PC-3 (cell line): Measurements from ENCODE around the gene ZSCAN30. TPM values are rescaled to one million over a fixed set of nuclear protein-coding genes. Genes with fewer than 3 reads are reported as not detected.

Source experiments
- ATAC-seq: fragments of 200-7000 bp; cut with Tn5 transposase; 2 replicates; pipeline ENCODE4 v1.9.1; 2020; ENCODE audit warnings: mild to moderate bottlenecking, moderate library complexity
- BruUV-seq: library from RNA; stranded (reverse); fragments of 400-500 nt; replicated peaks from 2 replicates; lab custom pipeline; 2021; lab: Mats Ljungman, UMichigan
- CTCF ChIA-PET: fragments of 300-600 bp; sonication (Branson Sonifier 250); formaldehyde crosslinking; loops from one replicate; lab custom pipeline; 2022; ENCODE audit warnings: antibody characterized with exemption; lab: Charles Lee
- POLR2A ChIA-PET: fragments of 300-600 bp; sonication (Branson Sonifier 250); formaldehyde crosslinking; loops from one replicate; lab custom pipeline; 2022; ENCODE audit warnings: antibody characterized with exemption; ENCODE audit not compliant: unreplicated experiment; lab: Charles Lee
- DNase-seq: peaks from one replicate; pipeline ENCODE4 v3.0.0-alpha.2; 2015
- H2AFZ ChIP-seq: fragments of 300-600 bp; sonication (generic); 2 replicates; pipeline ENCODE4 v1.6.0; 2016; ENCODE audit warnings: antibody characterized with exemption, low read length
- H3F3A ChIP-seq: fragments of 300-600 bp; sonication (generic); one replicate; pipeline ENCODE4 v1.6.0; 2017; ENCODE audit warnings: antibody characterized with exemption, low read length, control low read depth, mild to moderate bottlenecking; ENCODE audit not compliant: unreplicated experiment
- H3K27ac ChIP-seq: fragments of 300-600 bp; sonication (generic); 2 replicates; pipeline ENCODE4 v1.5.1; 2016; ENCODE audit warnings: mild to moderate bottlenecking, low read length
- H3K27me3 ChIP-seq: fragments of 300-600 bp; sonication (generic); 2 replicates; pipeline ENCODE4 v1.6.1; 2016; ENCODE audit warnings: low read length, mixed read lengths
- H3K36me3 ChIP-seq: fragments of 300-600 bp; sonication (generic); 2 replicates; pipeline ENCODE4 v1.6.1; 2016; ENCODE audit warnings: low read depth, mixed run types, low read length, mixed read lengths
- H3K4me1 ChIP-seq: fragments of 300-600 bp; sonication (generic); 2 replicates; pipeline ENCODE4 v1.5.1; 2016; ENCODE audit warnings: low read length; ENCODE audit not compliant: insufficient read depth
- H3K4me2 ChIP-seq: fragments of 300-600 bp; sonication (generic); 2 replicates; pipeline ENCODE4 v1.6.0; 2016; ENCODE audit warnings: low read length
- H3K4me3 ChIP-seq: fragments of 300-600 bp; sonication (generic); 2 replicates; pipeline ENCODE4 v1.5.1; 2016; ENCODE audit warnings: mild to moderate bottlenecking, low read length, mixed read lengths
- H3K79me2 ChIP-seq: fragments of 300-600 bp; sonication (generic); 2 replicates; pipeline ENCODE4 v1.6.1; 2017; ENCODE audit warnings: low read length, mixed read lengths
- H3K9ac ChIP-seq: fragments of 300-600 bp; sonication (generic); 2 replicates; pipeline ENCODE4 v1.6.0; 2016; ENCODE audit warnings: mild to moderate bottlenecking, low read length
- H3K9me2 ChIP-seq: fragments of 300-600 bp; sonication (generic); replicated peaks from 2 replicates; pipeline ENCODE4 v1.6.1; 2016; ENCODE audit warnings: mixed run types, low read length, mixed read lengths
- H3K9me3 ChIP-seq: fragments of 300-600 bp; sonication (generic); 2 replicates; pipeline ENCODE4 v1.6.1; 2016; ENCODE audit warnings: low read length, mixed read lengths
- H4K20me1 ChIP-seq: fragments of 300-600 bp; sonication (generic); 2 replicates; pipeline ENCODE4 v1.6.1; 2016; ENCODE audit warnings: low read length, mixed read lengths
- EZH2 ChIP-seq: fragments of 300-600 bp; sonication (generic); IDR thresholded peaks from one replicate; pipeline ENCODE4 v1.6.1; 2017; ENCODE audit warnings: antibody characterized with exemption, mild to moderate bottlenecking, low read length; ENCODE audit not compliant: unreplicated experiment
- EZH2phosphoT487 ChIP-seq: fragments of 300-600 bp; sonication (generic); IDR thresholded peaks from 2 replicates; pipeline ENCODE4 v1.6.1; 2018; ENCODE audit warnings: mild to moderate bottlenecking, antibody characterized with exemption, low read length, borderline replicate concordance
- intact Hi-C: fragments of 100-400 bp; cut with micrococcal nuclease; formaldehyde crosslinking; loops from 2 replicates; pipeline ENCODE4 v1.9.0; 2023
- total RNA-seq: library from RNA; depleted of rRNA; stranded (reverse); fragments of >200 nt; gene quantifications from 2 replicates; pipeline ENCODE4 v1.2.3, GENCODE V29; 2014
- TF ChIP-seq, protein P1 (sequence below): fragments of 300-600 bp; sonication (generic); conservative IDR thresholded peaks from 2 replicates; pipeline ENCODE4 v1.5.1; 2017; ENCODE audit warnings: antibody characterized with exemption, low read depth, mild to moderate bottlenecking, low read length

The ZSCAN30 gene
- total RNA-seq, 1 experiment from 2014 or later: 2.8 TPM

DNA sequence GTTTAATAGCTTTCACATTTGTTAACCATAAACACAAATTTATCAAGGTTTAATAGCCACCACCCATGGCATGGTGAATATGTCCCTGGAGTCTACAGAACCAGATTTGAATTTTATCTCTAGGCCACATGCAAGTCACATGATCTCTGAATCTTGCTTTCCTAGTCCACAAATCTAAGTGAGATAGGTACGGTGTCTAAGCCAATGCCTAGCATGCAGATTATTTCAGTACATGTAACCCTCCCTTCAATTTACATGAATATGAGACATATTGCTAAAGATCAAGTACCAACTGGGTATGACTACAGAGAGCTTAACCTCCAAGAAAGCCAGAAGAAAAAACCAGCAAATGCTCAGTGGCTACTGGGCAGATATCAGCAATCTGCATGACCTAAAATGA, 44.2 kb upstream of the ZSCAN30 start:
- POLR2A ChIA-PET: no interaction called here
- TF ChIP-seq, protein P1, sequence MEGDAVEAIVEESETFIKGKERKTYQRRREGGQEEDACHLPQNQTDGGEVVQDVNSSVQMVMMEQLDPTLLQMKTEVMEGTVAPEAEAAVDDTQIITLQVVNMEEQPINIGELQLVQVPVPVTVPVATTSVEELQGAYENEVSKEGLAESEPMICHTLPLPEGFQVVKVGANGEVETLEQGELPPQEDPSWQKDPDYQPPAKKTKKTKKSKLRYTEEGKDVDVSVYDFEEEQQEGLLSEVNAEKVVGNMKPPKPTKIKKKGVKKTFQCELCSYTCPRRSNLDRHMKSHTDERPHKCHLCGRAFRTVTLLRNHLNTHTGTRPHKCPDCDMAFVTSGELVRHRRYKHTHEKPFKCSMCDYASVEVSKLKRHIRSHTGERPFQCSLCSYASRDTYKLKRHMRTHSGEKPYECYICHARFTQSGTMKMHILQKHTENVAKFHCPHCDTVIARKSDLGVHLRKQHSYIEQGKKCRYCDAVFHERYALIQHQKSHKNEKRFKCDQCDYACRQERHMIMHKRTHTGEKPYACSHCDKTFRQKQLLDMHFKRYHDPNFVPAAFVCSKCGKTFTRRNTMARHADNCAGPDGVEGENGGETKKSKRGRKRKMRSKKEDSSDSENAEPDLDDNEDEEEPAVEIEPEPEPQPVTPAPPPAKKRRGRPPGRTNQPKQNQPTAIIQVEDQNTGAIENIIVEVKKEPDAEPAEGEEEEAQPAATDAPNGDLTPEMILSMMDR: no peak
- TF ChIP-seq EZH2phosphoT487: no peak
- TF ChIP-seq EZH2: no peak
- DNase-seq (no peak), ATAC-seq (no peak)
- Histone ChIP-seq H3K4me1 (no peaks in the 10 kb centered on the region), H3K27me3 (no peaks in the 10 kb centered on the region), H3K79me2 (no peaks in the 10 kb centered on the region), H2AFZ (no peak overlapping the region), H3K9me2 (no peaks in the 10 kb centered on the region), H3K27ac (no peak overlapping the region), H3K36me3 (peaks cover 21% of the 10 kb centered on the region), H3K9me3 (no peaks in the 10 kb centered on the region), H3K4me2 (no peak overlapping the region), H3K9ac (no peak overlapping the region), H3K4me3 (no peak overlapping the region), H4K20me1 (no peaks in the 10 kb centered on the region), H3F3A (no peaks in the 10 kb centered on the region)
- CTCF ChIA-PET: no interaction called here
- BruUV-seq: no TSS peak
- intact Hi-C loops: no loop called here

DNA sequence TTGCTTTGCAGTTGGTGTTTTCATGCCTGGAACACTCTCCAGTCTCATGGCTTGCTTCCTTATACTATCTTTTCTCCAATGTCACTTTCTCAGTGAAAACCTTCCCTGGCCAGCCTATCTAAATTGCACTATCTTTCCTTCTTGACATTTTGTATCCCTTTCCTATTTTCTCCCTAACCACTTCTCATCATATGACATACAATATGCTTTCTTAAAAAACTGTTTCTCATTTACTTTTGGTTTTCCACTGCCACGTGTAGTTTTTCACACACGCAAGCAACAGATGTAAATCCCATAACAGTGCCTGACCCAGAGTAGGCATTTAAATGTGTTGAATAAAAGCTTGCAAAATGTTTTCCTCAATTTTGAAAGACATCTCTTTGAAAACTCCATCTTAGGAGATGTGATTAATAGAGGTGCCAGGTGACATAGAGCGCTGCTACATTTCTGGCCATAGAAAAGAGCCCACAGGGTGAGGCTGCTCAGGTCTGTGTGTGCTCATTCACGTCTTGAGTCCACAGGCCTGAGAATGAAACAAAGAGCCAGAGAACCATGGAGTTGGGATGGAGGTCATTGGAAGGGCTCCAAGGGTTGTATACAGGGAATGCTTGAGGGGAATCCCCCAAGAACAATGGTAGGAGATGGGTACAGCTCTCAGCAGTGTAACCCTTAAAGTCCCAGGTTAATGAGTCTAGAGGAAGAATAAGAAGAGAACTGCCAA, 41.5 kb upstream of the ZSCAN30 start:
- no peak for DNase-seq
- no peaks in the 10 kb centered on the region for H3K4me1 ChIP-seq
- POLR2A ChIA-PET: no interaction called here
- no peak overlapping the region for H3K4me3 ChIP-seq
- no peaks in the 10 kb centered on the region for H3F3A ChIP-seq
- H3K4me2 ChIP-seq: no peak overlapping the region
- H3K9me2 ChIP-seq: no peaks in the 10 kb centered on the region
- intact Hi-C loops: no loop called here
- no peaks in the 10 kb centered on the region for H4K20me1 ChIP-seq
- H3K9me3 ChIP-seq: no peaks in the 10 kb centered on the region
- H3K27me3 ChIP-seq: no peaks in the 10 kb centered on the region
- H2AFZ ChIP-seq: no peak overlapping the region
- TF ChIP-seq EZH2phosphoT487 (no peak), EZH2 (no peak)
- TF ChIP-seq, protein P1: no peak
- ATAC-seq: no peak
- no peak overlapping the region for H3K27ac ChIP-seq
- BruUV-seq: no TSS peak
- CTCF ChIA-PET: no interaction called here
- H3K36me3 ChIP-seq: peaks cover 6% of the 10 kb centered on the region; the same call in 1 of the 2 replicates
- H3K9ac ChIP-seq: no peak overlapping the region
- no peaks in the 10 kb centered on the region for H3K79me2 ChIP-seq

DNA sequence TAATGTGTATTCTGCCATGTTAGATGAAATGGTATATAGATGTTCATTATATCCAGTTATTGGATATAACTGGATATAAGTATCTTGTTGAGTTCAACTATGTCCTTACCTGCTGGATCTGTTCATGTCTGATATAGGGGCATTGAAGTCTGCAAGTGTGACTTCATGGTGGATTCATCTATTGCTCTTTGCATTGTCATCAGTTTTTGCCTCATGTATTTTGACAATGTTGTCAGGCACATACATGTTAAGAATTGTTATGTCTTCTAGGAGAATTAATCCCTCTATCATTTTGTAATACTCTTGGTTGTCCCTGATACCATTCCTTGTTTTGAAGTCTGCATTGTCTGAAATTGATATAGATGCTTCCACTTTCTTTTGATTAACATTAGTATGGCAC, 38.8 kb upstream of the ZSCAN30 start:
- Histone ChIP-seq H3F3A (no peaks in the 10 kb centered on the region), H3K9me2 (no peaks in the 10 kb centered on the region), H3K9ac (no peak overlapping the region), H2AFZ (no peak overlapping the region), H3K4me2 (no peak overlapping the region), H3K27me3 (no peaks in the 10 kb centered on the region), H4K20me1 (no peaks in the 10 kb centered on the region), H3K4me3 (no peak overlapping the region), H3K36me3 (peaks cover under 1% of the 10 kb centered on the region; the same call in 1 of the 2 replicates), H3K4me1 (no peaks in the 10 kb centered on the region), H3K79me2 (no peaks in the 10 kb centered on the region), H3K9me3 (no peaks in the 10 kb centered on the region), H3K27ac (no peak overlapping the region)
- intact Hi-C loops: no loop called here
- DNase-seq (no peak), ATAC-seq (no peak)
- ChIA-PET CTCF (no interaction called here), POLR2A (no interaction called here)
- TF ChIP-seq EZH2phosphoT487: no peak
- no peak for TF ChIP-seq EZH2
- TF ChIP-seq, protein P1: no peak
- no TSS peak for BruUV-seq
